ENCODE results near the gene CADPS. TPM values are rescaled to one million over a fixed set of nuclear protein-coding genes. Genes with fewer than 3 reads are reported as not detected.

The CADPS gene
- total RNA-seq (2021) = not detected in 2 replicates
- Bru-seq, nascent RNA = percentile 0 among the genes with signal in this experiment
- not detected for BruChase-seq, experiment 1, labeled RNA remaining after a 2-hour chase
- BruChase-seq, experiment 2, labeled RNA remaining after a 6-hour chase = not detected
- long read RNA-seq = 0 reads

GRCh38 chr3:62874711-62875557 lies at the start of gene CADPS:
CADPS (minus strand) TSS chr3:62875416; CDS start chr3:62875029, 387 bp downstream.
- H3K4me3 ChIP-seq (ENCODE audit: low read depth, low read length, poor library complexity, severe bottlenecking) = peak within 1 kb of the TSS; percentile 19
- no peaks in the 10 kb centered on the region for H3K36me3 ChIP-seq (ENCODE audit: insufficient read depth, low read length, poor library complexity, severe bottlenecking)
- no peaks in the 10 kb centered on the region for H3K4me1 ChIP-seq (ENCODE audit: insufficient read depth, low read length, poor library complexity, severe bottlenecking)
- no peaks in the 10 kb centered on the region for H3K9me3 ChIP-seq (ENCODE audit: low read depth, low read length, poor library complexity, severe bottlenecking)
- ChIA-PET POLR2A (ENCODE audit: low non-redundant PET) (no interaction called here), CTCF (no interaction called here)
- no peak for DNase-seq (ENCODE audit: low spot score)
- no peak within 1 kb of the TSS for H3K27ac ChIP-seq (ENCODE audit: low read depth, low read length, poor library complexity, severe bottlenecking)
- intact Hi-C loops (cut with micrococcal nuclease; ENCODE audit: unreplicated experiment) = no loop called here
- H3K27me3 ChIP-seq (replicated peaks; ENCODE audit: insufficient read depth, low read depth, low read length, poor library complexity) = peaks cover 74% of the 10 kb centered on the region
- TF ChIP-seq EZH2 (IDR thresholded peaks at IDR 0.05; ENCODE audit: borderline replicate concordance, low read depth, low read length, poor library complexity, severe bottlenecking) (no peak), CTCF (conservative IDR thresholded peaks at IDR 0.05; ENCODE audit: low read depth, low read length) (no peak)
- no TSS peak for BruUV-seq (replicated peaks)

GRCh38 chr3:62923066-62923465 lies 47.9 kb upstream of the CADPS start:
- Histone ChIP-seq H3K27ac (ENCODE audit: low read depth, low read length, poor library complexity, severe bottlenecking) (no peak overlapping the region), H3K4me1 (ENCODE audit: insufficient read depth, low read length, poor library complexity, severe bottlenecking) (no peaks in the 10 kb centered on the region), H3K27me3 (replicated peaks; ENCODE audit: insufficient read depth, low read depth, low read length, poor library complexity) (no peaks in the 10 kb centered on the region), H3K36me3 (ENCODE audit: insufficient read depth, low read length, poor library complexity, severe bottlenecking) (no peaks in the 10 kb centered on the region), H3K9me3 (ENCODE audit: low read depth, low read length, poor library complexity, severe bottlenecking) (no peaks in the 10 kb centered on the region), H3K4me3 (ENCODE audit: low read depth, low read length, poor library complexity, severe bottlenecking) (no peak overlapping the region)
- POLR2A ChIA-PET (ENCODE audit: low non-redundant PET) = no interaction called here
- DNase-seq (ENCODE audit: low spot score) = no peak
- BruUV-seq (replicated peaks) = no TSS peak
- TF ChIP-seq CTCF (conservative IDR thresholded peaks at IDR 0.05; ENCODE audit: low read depth, low read length) (no peak), EZH2 (IDR thresholded peaks at IDR 0.05; ENCODE audit: borderline replicate concordance, low read depth, low read length, poor library complexity, severe bottlenecking) (no peak)
- CTCF ChIA-PET = no interaction called here
- intact Hi-C loops (cut with micrococcal nuclease; ENCODE audit: unreplicated experiment) = no loop called here

GRCh38 chr3:62922326-62922725 lies 47.1 kb upstream of the CADPS start:
- Histone ChIP-seq H3K4me3 (ENCODE audit: low read depth, low read length, poor library complexity, severe bottlenecking) (no peak overlapping the region), H3K27ac (ENCODE audit: low read depth, low read length, poor library complexity, severe bottlenecking) (no peak overlapping the region), H3K27me3 (replicated peaks; ENCODE audit: insufficient read depth, low read depth, low read length, poor library complexity) (no peaks in the 10 kb centered on the region), H3K4me1 (ENCODE audit: insufficient read depth, low read length, poor library complexity, severe bottlenecking) (no peaks in the 10 kb centered on the region), H3K36me3 (ENCODE audit: insufficient read depth, low read length, poor library complexity, severe bottlenecking) (no peaks in the 10 kb centered on the region), H3K9me3 (ENCODE audit: low read depth, low read length, poor library complexity, severe bottlenecking) (no peaks in the 10 kb centered on the region)
- BruUV-seq (replicated peaks) = no TSS peak
- ChIA-PET CTCF (no interaction called here), POLR2A (ENCODE audit: low non-redundant PET) (no interaction called here)
- intact Hi-C loops (cut with micrococcal nuclease; ENCODE audit: unreplicated experiment) = no loop called here
- no peak for DNase-seq (ENCODE audit: low spot score)
- TF ChIP-seq EZH2 (IDR thresholded peaks at IDR 0.05; ENCODE audit: borderline replicate concordance, low read depth, low read length, poor library complexity, severe bottlenecking) (no peak), CTCF (conservative IDR thresholded peaks at IDR 0.05; ENCODE audit: low read depth, low read length) (no peak)

Data from A673 (cell line).